ENCODE results near the gene RRBP1.

The RRBP1 gene

DNA sequence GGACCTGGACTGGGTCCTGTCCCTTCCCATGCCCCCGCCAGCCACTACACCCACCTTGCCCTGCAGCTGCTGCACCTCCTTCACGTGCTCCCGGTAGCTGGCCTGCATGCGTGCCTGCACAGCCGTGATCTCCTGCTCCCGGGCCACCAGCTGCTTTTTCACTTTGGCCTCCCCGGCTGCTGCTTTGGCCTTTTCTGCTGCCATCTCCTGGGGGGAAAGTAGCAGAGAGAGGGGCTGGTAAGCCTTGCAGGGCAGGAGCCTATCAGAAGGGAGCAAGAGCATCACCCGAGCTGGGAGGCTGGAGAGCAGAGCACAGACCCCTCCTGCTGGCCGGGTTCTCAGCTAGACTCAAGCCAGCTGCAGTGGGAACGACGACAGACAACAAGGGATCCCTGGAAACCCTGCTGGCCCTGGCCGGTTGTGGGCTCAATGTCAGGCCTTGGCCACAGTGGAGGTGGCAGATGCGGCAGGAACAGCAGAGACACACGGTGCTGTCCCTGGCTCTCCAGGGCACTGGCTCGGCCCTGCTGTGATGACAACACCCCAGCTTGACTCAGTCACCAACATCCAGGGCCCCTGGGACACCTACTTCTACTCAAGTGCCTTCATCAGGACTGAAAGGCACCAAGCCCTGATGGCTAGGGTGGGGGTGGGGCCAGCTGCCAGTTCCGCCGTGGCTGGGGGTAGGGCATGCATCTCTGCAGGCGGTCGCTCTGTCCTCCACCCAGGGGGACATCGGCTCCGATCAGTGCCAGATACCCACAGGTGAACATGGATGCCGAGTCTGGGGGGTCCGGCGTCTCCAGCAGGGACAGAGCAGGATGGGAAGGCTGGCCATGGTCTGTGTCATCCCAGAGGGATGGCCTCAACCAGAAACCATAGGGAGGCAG lies 45.3 kb downstream of the RRBP1 start:
- DNase-seq (ENCODE audit: low spot score): no peak

GRCh38 chr20:17635332-17636244 lies 46.5 kb downstream of the RRBP1 start:
- DNase-seq (ENCODE audit: low spot score): no peak

DNA sequence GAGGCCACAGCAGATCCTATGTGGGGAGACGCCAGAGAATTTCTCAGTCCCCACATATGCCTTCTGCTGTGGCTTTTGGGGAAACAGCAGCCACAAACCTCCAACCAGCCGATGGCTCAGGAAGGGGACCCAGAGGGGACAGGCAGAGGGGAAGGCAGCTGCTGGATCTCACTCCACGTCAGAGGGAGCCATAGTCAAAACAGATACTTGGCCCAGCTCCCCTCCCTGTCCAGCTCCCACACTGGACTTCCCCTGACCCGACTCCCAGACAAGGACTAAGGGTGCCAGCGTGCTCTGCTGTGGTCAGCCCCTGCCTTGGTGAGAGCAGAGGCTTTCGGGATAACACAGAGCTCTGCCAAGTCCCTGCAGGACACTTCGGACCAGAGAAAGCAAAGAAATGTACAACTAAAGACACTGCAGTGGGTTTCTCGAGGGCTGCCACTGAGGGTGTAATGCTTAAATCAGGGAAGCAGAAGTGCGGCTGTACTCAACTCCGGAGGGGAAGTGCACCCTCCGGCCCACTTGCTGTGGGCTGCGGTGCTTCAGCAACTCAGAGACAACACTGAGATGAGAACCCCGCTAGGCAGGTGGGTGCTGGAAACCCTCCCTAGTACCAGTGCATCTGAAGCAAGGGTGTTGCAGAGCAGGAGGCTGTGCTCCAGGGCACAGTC lies 47.2 kb downstream of the RRBP1 start:
- DNase-seq (ENCODE audit: low spot score): no peak

DNA sequence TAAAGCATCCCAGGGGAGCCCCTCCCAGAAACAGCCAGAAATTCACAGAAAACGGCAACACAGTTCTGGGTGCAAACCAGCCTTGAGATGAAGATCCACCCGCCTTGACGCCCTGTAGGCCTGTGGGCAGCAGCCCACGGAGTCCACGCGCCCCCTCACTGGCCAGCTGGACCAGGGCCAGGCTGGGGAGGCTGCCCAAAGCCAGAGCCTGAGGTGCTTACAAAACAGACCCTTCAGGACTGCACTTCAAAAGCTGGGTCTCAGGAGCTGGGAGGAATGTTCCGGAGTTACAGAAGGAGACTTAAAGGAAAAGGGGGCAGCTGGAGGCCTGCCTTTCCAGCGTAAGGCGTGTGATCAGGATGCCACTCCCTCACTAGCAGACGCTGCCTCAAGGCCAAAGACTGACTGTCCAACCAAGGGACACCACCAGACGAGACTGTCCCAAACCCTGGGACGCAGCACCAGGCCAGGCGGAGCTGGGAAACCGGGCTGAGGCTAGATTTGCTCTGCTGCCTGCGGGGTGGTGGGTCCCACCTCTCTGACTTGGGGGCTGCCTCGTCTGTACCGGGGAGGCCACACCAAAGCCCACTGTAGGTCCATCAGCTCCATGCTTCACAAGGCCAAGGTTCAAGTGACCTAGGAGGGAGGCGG lies 48.1 kb downstream of the RRBP1 start:
- DNase-seq (ENCODE audit: low spot score): no peak

DNA sequence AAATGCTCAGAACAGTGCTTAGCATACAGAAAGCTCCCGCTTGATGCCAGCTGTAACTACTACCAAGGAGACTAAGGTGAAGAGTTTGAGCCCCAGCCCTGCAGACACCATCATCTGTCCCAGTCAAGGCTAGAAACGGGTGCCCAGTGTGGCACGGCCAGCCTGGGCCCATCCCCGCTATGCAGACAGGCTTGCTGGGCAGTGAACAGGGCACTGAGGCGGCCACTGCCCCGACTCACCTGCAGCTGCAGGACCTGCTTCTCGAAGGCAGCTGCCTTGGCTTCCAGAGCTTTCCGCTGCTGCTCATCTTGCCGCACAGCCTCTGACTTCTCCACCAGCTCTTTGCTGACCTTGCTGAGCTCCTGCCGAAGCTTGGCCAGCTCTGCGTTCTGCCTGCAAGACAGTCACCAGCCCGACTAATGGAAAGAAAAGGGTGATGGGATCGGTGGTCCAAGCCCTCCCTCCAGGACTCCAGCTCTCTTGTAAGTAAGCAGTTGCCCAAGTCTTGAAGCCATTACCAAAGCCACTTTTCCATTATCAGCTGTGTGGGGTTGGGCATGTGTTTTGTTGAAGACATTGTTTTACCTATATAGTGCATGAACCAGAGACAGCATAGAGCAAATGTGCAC lies 48.7 kb downstream of the RRBP1 start:
- no peak for DNase-seq (ENCODE audit: low spot score)

DNA sequence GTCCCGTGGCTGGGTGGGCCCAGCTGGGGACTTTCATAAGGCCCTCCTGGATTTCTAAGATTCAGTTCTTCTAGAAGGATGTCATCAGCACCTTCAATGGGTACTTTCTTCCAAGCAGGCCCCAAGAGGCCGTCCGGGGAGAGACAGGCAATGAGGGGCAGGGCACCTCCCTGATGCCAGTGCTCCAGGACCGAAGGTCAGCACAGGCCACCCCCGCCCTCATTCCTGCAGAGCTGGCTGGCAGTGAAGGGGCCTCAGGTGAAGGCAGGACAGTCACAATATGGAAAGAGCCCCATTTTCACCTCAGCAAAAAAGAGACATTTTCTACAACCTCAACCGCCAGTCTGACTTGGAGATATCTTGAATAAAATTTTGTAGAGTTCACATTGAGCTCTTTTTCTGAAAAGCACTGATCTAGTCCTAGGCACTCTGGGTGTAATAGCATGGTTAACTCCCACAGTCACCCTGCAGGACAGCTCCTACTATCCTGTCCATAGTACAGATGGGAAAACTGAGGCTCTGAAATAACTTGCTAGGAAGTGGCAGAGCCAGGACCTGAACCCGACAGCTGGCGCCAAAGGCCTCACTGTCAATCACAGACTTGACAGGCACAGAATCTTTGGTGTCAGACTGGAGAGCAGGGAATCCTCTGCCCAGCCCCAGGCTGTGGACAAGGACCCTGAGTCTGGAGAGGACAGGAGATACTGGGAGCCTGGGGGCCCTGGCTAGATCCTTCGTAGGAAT lies 50.3 kb downstream of the RRBP1 start:
- DNase-seq (ENCODE audit: low spot score): no peak

DNA sequence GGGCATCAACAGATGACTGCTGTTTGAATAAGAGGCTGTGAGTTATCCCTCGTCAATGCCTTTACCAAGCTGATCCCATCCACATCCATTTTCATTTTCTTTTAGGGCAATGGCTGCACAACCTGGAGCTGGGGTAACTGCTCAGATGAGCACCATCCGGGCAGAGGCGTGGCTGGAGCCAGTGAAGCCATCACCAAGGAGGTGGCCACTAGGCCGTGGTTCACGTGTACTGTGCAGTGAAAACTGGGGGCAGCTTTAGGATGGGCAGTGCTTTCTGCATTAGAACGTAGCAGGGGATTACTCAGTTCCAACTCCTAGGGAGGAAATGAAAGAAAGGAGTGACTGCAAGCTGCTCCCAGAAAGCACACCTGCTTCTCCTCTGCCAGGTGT lies 51.2 kb downstream of the RRBP1 start:
- no peak for DNase-seq (ENCODE audit: low spot score)

GRCh38 chr20:17630151-17630805 lies 51.8 kb downstream of the RRBP1 start:
- DNase-seq (ENCODE audit: low spot score): no peak

DNA sequence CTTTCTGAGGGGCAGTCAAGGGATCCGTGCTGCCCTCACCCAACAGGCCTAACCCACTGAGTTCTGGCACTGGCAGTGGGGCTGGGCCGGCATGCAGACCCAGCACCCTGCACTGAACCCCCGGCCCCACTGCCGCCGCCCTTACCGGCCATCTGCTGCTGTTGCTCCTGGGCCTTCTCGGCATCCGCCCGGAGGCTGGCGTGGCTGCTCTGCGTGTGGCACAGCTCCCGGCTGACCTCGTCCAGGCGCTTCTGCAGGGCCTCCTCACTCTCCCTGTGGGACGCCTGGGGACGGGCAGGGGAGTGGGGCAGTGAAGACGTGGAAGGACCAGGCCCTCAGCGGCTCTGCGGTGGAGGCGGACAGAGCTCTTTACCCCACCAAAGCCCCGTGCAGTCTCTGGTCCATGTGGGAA lies 52.4 kb downstream of the RRBP1 start:
- DNase-seq (ENCODE audit: low spot score): no peak

GRCh38 chr20:17629025-17629424 lies 53.0 kb downstream of the RRBP1 start:
- DNase-seq (ENCODE audit: low spot score): no peak

GRCh38 chr20:17628101-17628841 lies 53.8 kb downstream of the RRBP1 start:
- no peak for DNase-seq (ENCODE audit: low spot score)

DNA sequence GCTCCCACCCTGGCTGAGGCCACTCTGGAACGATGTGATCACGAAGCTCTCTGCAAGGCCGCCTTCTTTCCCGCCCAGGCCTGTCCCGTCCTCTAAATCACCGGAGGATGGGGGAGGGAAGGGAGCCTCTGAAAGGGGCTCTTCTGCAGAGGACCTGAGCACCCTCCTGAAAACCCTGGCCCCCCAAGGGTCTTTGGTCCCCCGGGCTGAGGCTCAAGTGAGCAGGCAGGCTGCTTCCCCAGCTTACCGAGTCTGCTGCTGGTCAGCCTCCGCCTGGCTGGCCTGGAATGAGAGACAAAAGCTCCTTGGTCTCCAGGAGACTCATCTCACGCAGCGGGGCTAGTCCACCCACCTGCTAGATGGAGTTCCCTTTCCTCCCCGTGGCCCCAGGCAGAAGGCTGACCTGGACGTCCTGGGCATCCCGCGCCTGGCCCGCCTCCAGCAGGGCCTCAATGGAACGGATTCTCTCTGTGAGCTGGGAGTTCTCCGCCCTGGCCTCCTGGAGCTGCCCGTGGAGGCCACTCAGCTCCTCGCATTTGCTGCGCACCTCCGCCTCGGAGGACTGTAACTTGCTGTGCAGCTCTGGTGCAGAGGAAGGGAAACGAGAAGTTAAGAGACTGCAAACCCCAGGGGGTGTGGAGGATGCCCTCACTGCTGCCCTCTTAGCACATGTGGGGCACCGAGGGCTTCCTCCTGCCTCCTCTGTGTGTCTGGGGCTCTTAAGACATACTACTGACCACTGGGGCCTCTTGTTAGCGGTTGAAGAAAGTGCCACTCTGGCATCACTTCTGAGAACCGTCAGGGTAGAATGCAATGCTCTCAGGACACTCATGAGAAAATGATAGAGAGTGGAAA lies 54.7 kb downstream of the RRBP1 start:
- DNase-seq (ENCODE audit: low spot score): no peak

- DNase-seq (ENCODE audit: low spot score): no peak
These were observed 55.6 kb downstream of the RRBP1 start for GRCh38 chr20:17626217-17627007.

DNA sequence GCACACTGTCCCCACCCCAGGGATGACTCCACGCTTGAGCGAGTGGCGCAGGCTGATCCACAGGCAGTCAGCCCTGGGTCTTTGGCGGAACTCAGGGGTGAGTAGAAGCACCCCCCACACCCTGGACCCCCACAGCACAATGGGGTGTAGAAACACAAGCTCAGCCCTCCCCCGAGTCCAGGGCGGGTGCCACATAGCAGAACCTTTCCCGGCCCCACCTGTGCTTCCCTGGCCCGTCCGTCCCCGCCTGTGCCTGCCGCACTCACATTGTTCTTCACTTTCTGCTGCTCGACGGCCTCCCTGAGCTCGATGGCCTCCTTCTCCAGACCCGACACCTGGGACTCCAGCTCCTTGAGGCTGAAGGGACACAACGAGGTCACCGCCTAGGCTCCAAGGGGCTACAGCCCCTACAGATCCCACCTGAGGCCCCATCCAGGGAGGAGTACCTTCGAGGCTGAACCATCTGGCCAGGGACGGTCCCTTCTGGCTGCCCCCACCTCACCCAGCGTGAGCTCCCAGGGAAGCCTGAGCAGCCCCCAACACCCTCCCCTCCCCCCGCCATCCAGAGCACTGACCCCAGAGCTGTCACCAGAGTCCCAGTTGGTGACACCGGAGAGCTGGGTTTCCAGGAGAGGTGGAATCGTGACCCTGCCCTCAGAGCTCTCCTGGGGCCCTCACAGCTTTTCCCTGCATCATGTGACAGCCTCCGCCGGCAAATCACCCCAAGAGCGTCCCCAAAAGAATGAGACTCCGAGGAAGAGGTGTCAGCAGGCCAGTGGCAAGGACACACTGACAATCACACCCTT lies 56.6 kb downstream of the RRBP1 start:
- DNase-seq (ENCODE audit: low spot score): no peak

DNA sequence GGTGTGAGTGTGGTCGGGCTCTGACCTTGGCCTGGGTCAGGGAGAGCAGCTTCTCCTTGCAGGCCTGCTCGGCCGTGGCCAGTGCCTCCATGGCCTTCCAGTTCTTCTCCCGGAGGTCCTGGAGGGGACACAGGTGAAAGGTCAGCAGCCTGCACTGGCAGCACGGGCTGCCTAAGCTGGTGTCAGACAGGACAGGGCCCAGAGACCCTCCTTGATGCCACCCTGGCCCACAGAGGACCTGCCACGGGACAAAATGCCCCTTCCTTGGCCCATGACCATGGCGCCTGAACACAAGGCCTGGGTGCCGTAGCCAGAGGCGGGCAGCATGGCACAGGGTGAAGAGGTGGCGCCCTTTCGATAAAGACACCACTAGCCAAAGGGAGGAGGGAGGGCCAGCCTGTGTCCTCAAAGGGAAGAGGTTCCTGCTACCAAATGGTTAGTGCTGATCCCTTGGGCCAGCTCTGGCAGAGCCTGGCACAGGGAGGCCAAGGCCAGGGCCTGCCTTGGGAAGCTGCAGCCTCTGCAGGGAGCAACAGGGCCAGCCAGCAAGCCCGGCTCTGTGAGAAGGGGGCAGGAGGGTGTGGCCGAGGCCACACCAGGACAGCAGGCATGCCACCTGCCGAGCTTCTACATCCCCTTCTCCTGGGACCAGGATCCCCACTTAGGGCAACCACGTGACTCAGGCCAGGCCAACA lies 57.3 kb downstream of the RRBP1 start:
- no peak for DNase-seq (ENCODE audit: low spot score)

GRCh38 chr20:17624070-17624469 lies 58.0 kb downstream of the RRBP1 start:
- DNase-seq (ENCODE audit: low spot score): no peak
